Common myeloid progenitor, CD34-positive (primary cell): Measurements from ENCODE around the gene SYMPK.

Experiments used
- CTCF ChIA-PET: fragments of 350-600 bp; sonication (Branson Sonifier 250); formaldehyde crosslinking; loops from one replicate; lab custom pipeline; 2021; ENCODE audit warnings: antibody characterized with exemption; lab: Charles Lee
- POLR2A ChIA-PET: fragments of 350-600 bp; sonication (Branson Sonifier 250); formaldehyde crosslinking; loops from one replicate; lab custom pipeline; 2021; ENCODE audit warnings: antibody characterized with exemption; lab: Charles Lee
- DNase-seq, 3 donors: peaks; one replicate each; pipeline versions ENCODE4 v3.0.0 to v3.0.0-alpha.2; 2013
- H3K27ac ChIP-seq, 2 experiments: 1 replicate in 1 of 2; 2 replicates in 1 of 2; pipeline ENCODE4 v1.7.0; 2013; ENCODE audit warnings: inconsistent platforms in 2 of 2, low read length in 2 of 2, mild to moderate bottlenecking in 2 of 2, low read depth in 1 of 2, moderate library complexity in 1 of 2; ENCODE audit not compliant: severe bottlenecking in 2 of 2, insufficient read depth in 1 of 2, poor library complexity in 1 of 2
- H3K27me3 ChIP-seq, 5 experiments: replicated peaks in 2 of 5; 1 replicate in 3 of 5; 2 replicates in 2 of 5; pipeline versions ENCODE4 v1.6.1 to v1.7.0; 2013; ENCODE audit warnings: low read length in 4 of 5, mild to moderate bottlenecking in 2 of 5, moderate library complexity in 2 of 5, inconsistent platforms in 1 of 5; ENCODE audit not compliant: insufficient read depth in 5 of 5, control insufficient read depth in 4 of 5
- H3K36me3 ChIP-seq, 4 experiments: 1 replicate in 2 of 4; 2 replicates in 2 of 4; pipeline versions ENCODE4 v1.6.1 to v1.7.0; 2013; ENCODE audit warnings: low read length in 3 of 4, control low read depth in 1 of 4, mild to moderate bottlenecking in 1 of 4; ENCODE audit not compliant: control insufficient read depth in 4 of 4, insufficient read depth in 4 of 4
- H3K4me1 ChIP-seq, 4 experiments: 1 replicate in 3 of 4; 2 replicates in 1 of 4; pipeline versions ENCODE4 v1.6.1 to v1.7.1; 2013; ENCODE audit warnings: low read length in 3 of 4, mild to moderate bottlenecking in 3 of 4, control low read depth in 1 of 4, inconsistent platforms in 1 of 4, moderate library complexity in 1 of 4; ENCODE audit not compliant: control insufficient read depth in 4 of 4, insufficient read depth in 4 of 4; ENCODE audit errors: control extremely low read depth in 1 of 4
- H3K4me3 ChIP-seq, 7 experiments: 1 replicate in 4 of 7; 2 replicates in 3 of 7; pipeline versions ENCODE4 v1.5.1 to v1.7.0; 2013; ENCODE audit warnings: mild to moderate bottlenecking in 7 of 7, low read length in 6 of 7, moderate library complexity in 6 of 7, inconsistent platforms in 2 of 7, low read depth in 2 of 7, control low read depth in 1 of 7; ENCODE audit not compliant: insufficient read depth in 4 of 7, control insufficient read depth in 1 of 7; ENCODE audit errors: extremely low read depth in 1 of 7
- H3K9me3 ChIP-seq, 5 experiments: 1 replicate in 4 of 5; 2 replicates in 1 of 5; pipeline versions ENCODE4 v1.6.1 to v1.7.1; 2013; ENCODE audit warnings: low read length in 4 of 5, mild to moderate bottlenecking in 2 of 5, inconsistent platforms in 1 of 5, low read depth in 1 of 5, moderate library complexity in 1 of 5; ENCODE audit not compliant: control insufficient read depth in 4 of 5, insufficient read depth in 2 of 5; ENCODE audit errors: control extremely low read depth in 1 of 5
- WGBS: methylation state at CpG from one replicate; pipeline ENCODE4 v1.1.5; 2013; ENCODE audit not compliant: insufficient coverage; 5-methylcytosine and 5-hydroxymethylcytosine counted together

Gene SYMPK

GRCh38 chr19:45901912-45902650 is 39.1 kb upstream of the SYMPK start, which contains the start of gene MYPOP:
Gene MYPOP, minus strand, starts transcription at chr19:45902613. Its CDS starts 840 bp downstream, at chr19:45901773.
- Histone ChIP-seq H3K27me3 (no peaks in the 10 kb centered on the region), H3K4me1 (peaks cover 0 to 20% (median 13%) of the 10 kb centered on the region in 4 experiments), H3K4me3 (peak within 1 kb of the TSS; percentile 55 to 91 (median 81)), H3K36me3 (peaks cover 0 to 32% (median 18%) of the 10 kb centered on the region in 4 experiments), H3K9me3 (no peaks in the 10 kb centered on the region), H3K27ac (peak within 1 kb of the TSS in 1 of 2 experiments; percentile 64)
- ChIA-PET POLR2A (interaction anchor here (0.5 to 2.5 kb wide), 2 partner anchors 17 to 39 kb away, joined by 3 to 8 read pairs; partner anchors contain the start of gene SYMPK), CTCF (interaction anchor here (0.8 to 1.4 kb wide), 3 partner anchors 18 to 314 kb away, joined by 3 to 4 read pairs (median 3); no protein-coding TSS in a partner anchor)
- 0% methylated on average over 41 of the region's 47 CpGs for WGBS
- DNase-seq, result peak in 2 of 3 donors; percentile 44 to 59

- peak overlapping the region in 5 of 7 experiments; percentile 19 to 91 (median 74) for H3K4me3 ChIP-seq
- 14% methylated on average over 40 of the region's 69 CpGs for WGBS
- peaks cover 0 to 32% (median 19%) of the 10 kb centered on the region in 4 experiments for H3K36me3 ChIP-seq
- ChIA-PET POLR2A (interaction anchor here (2.5 kb wide), 1 partner anchor 38 kb away, joined by 8 read pairs; the partner anchor contains the start of gene SYMPK), CTCF (interaction anchor here (0.8 to 1.4 kb wide), 3 partner anchors 18 to 22 kb away, joined by 3 to 4 read pairs (median 3); no protein-coding TSS in a partner anchor)
- H3K27me3 ChIP-seq, result no peaks in the 10 kb centered on the region
- no peaks in the 10 kb centered on the region for H3K9me3 ChIP-seq
- no peak overlapping the region for H3K27ac ChIP-seq
- peak; percentile 59 to 85 (median 83) for DNase-seq
- H3K4me1 ChIP-seq, result peaks cover 0 to 20% (median 13%) of the 10 kb centered on the region in 4 experiments
These were observed 38.5 kb upstream of the SYMPK start for GRCh38 chr19:45901432-45901911.

GRCh38 chr19:45900738-45901431 is 37.9 kb upstream of the SYMPK start:
- Histone ChIP-seq H3K9me3 (no peaks in the 10 kb centered on the region), H3K4me3 (peak overlapping the region in 4 of 7 experiments; percentile 19 to 91 (median 76)), H3K27me3 (no peaks in the 10 kb centered on the region), H3K36me3 (peaks cover 0 to 35% (median 20%) of the 10 kb centered on the region in 4 experiments), H3K27ac (no peak overlapping the region), H3K4me1 (peaks cover 0 to 20% (median 13%) of the 10 kb centered on the region in 4 experiments)
- ChIA-PET POLR2A (interaction anchor here (2.5 kb wide), 1 partner anchor 38 kb away, joined by 8 read pairs; the partner anchor contains the start of gene SYMPK), CTCF (interaction anchor here (0.8 to 1.4 kb wide), 4 partner anchors 11 to 21 kb away, joined by 3 to 4 read pairs (median 3); no protein-coding TSS in a partner anchor)
- 87% methylated on average over 19 of the region's 22 CpGs for WGBS
- no peak for DNase-seq

GRCh38 chr19:45899919-45900589 is 37.1 kb upstream of the SYMPK start:
- POLR2A ChIA-PET, result no interaction called here

GRCh38 chr19:45899253-45899652 is 36.3 kb upstream of the SYMPK start:
- 90% methylated on average over 2 of the region's 7 CpGs for WGBS
- CTCF ChIA-PET, result no interaction called here

More at GRCh38 chr19:45899919-45900589, 37.1 kb upstream of the SYMPK start:
- no peak for DNase-seq
- Histone ChIP-seq H3K4me3 (no peak overlapping the region), H3K36me3 (peaks cover 2 to 42% (median 27%) of the 10 kb centered on the region in 4 experiments), H3K27ac (no peak overlapping the region), H3K27me3 (no peaks in the 10 kb centered on the region), H3K4me1 (peaks cover 0 to 20% (median 13%) of the 10 kb centered on the region in 4 experiments), H3K9me3 (no peaks in the 10 kb centered on the region)
- WGBS, result 92% methylated on average over 3 of the region's 4 CpGs
- CTCF ChIA-PET, result interaction anchor here (1.1 kb wide), 1 partner anchor 10 kb away, joined by 3 read pairs; no protein-coding TSS in a partner anchor

GRCh38 chr19:45897261-45897812 is 34.4 kb upstream of the SYMPK start:
- Histone ChIP-seq H3K27me3 (no peaks in the 10 kb centered on the region), H3K27ac (no peak overlapping the region), H3K4me3 (no peak overlapping the region), H3K9me3 (no peaks in the 10 kb centered on the region), H3K36me3 (peaks cover 2 to 43% (median 31%) of the 10 kb centered on the region in 4 experiments), H3K4me1 (peaks cover 0 to 14% (median 10%) of the 10 kb centered on the region in 4 experiments)
- POLR2A ChIA-PET, result no interaction called here
- CTCF ChIA-PET, result no interaction called here
- DNase-seq, result no peak
- 95% methylated on average over 4 of the region's 8 CpGs for WGBS

More at GRCh38 chr19:45899253-45899652, 36.3 kb upstream of the SYMPK start:
- Histone ChIP-seq H3K9me3 (no peaks in the 10 kb centered on the region), H3K4me3 (no peak overlapping the region), H3K36me3 (peaks cover 2 to 42% (median 31%) of the 10 kb centered on the region in 4 experiments), H3K27me3 (no peaks in the 10 kb centered on the region), H3K4me1 (peaks cover 0 to 20% (median 13%) of the 10 kb centered on the region in 4 experiments), H3K27ac (no peak overlapping the region)
- DNase-seq, result no peak
- POLR2A ChIA-PET, result no interaction called here
